ENCODE results near the gene FNDC11. TPM values are rescaled to one million over a fixed set of nuclear protein-coding genes. Genes with fewer than 3 reads are reported as not detected.

The FNDC11 gene
- total and polyA plus RNA-seq, 4 donors: 0.93 to 1.1 (median 1.0) TPM

DNA sequence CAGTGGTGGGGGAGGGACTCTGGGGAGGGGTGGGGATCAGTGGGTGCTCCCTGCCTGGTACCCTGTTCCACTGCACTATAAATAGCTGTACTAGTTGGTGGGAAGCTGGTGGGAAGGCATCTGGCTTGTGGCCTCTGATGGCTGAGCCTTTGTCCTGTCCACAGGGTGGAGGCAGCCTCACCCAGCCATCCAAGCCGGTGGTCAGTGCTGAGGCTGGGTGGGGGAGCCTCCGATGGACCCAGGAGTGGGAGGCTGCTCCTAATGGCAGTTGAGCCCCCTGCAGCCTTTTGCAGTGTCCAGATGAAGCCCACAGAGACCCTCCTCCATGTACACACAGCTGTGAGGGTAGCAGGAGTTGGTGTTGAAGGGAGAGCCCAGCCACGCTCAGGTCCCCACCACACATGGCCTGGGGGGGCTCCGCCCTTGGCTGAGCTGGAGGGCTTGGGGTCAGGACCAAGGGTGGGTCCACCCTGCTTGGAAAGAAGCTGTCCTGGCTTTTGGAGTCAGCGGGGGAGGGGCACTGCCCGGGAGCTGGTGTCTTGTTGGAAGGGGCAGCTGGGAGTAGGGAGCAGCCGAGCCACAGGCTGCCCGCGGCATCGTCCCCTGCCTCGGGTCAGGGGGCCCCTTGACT is 30.9 kb upstream of the FNDC11 start:
- Histone ChIP-seq H3K4me3 (ENCODE audit: low read depth, low read length) (no peak overlapping the region), H3K27me3 (ENCODE audit: control insufficient read depth, insufficient read depth, low read length) (no peaks in the 10 kb centered on the region), H3K36me3 (ENCODE audit: control insufficient read depth, insufficient read depth, low read length) (peaks cover 40% of the 10 kb centered on the region), H3K9me3 (ENCODE audit: control insufficient read depth, insufficient read depth, low read length) (no peaks in the 10 kb centered on the region), H3K27ac (ENCODE audit: low read depth, low read length) (no peak overlapping the region), H3K4me1 (ENCODE audit: control insufficient read depth, insufficient read depth, low read length) (peaks cover 41% of the 10 kb centered on the region)
- no peak for DNase-seq (ENCODE audit: low read depth in 4 of 6, low spot score in 6 of 6)
- WGBS (ENCODE audit: insufficient coverage): 91% methylated on average over 8 of the region's 11 CpGs

DNA sequence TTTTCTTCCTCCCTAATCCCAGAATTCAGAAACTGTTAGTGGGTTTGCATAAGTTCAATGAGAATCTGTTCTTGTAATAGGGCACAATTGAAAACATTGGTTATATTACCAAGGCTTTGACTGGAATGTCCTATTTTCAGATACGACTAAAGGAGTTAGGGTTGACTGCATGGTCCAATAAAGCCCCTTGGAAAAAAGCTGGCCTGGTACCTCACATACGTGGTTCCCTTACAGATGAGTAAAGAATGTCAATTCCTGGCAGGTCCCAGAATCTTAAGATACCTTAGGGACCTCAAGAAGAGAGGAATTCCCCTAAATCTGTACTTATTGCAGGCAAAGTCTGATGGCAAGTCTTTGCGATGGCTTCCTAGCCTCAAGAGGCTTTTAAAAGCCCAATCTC is 28.8 kb upstream of the FNDC11 start:
- no peak overlapping the region for H3K4me3 ChIP-seq (ENCODE audit: low read depth, low read length)
- 82% methylated on average over 2 of the region's 3 CpGs for WGBS (ENCODE audit: insufficient coverage)
- DNase-seq (ENCODE audit: low read depth in 4 of 6, low spot score in 6 of 6): no peak
- H3K27me3 ChIP-seq (ENCODE audit: control insufficient read depth, insufficient read depth, low read length): no peaks in the 10 kb centered on the region
- no peaks in the 10 kb centered on the region for H3K9me3 ChIP-seq (ENCODE audit: control insufficient read depth, insufficient read depth, low read length)
- peaks cover 43% of the 10 kb centered on the region for H3K36me3 ChIP-seq (ENCODE audit: control insufficient read depth, insufficient read depth, low read length)
- H3K4me1 ChIP-seq (ENCODE audit: control insufficient read depth, insufficient read depth, low read length): peaks cover 21% of the 10 kb centered on the region
- no peak overlapping the region for H3K27ac ChIP-seq (ENCODE audit: low read depth, low read length)

- WGBS (ENCODE audit: insufficient coverage): 33% methylated on average over 1 of the region's 2 CpGs
- no peaks in the 10 kb centered on the region for H3K9me3 ChIP-seq (ENCODE audit: control insufficient read depth, insufficient read depth, low read length)
These were observed 28.0 kb upstream of the FNDC11 start for GRCh38 chr20:63525971-63526370.

DNA sequence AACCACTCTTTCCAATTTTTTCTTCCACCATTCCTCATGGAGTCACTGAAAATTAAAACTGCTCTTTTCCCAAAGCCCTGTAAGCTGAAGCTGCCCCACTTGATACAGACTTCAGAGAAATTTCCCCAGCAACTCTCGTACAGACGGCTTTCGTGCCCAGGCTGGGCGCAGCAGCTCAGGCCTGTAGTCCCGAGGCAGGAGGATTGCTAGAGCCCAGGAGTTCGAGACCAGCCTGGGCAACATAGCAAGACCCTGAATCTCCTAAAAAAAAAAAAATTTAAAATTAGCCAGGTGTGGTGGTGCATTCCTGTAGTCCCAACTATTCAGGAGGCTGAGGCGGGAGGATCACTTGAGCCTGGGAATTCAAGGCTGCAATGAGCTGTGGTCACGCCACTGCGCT is 26.8 kb upstream of the FNDC11 start:
- no peak overlapping the region for H3K27ac ChIP-seq (ENCODE audit: low read depth, low read length)
- H3K4me1 ChIP-seq (ENCODE audit: control insufficient read depth, insufficient read depth, low read length): peaks cover 13% of the 10 kb centered on the region
- no peak for DNase-seq (ENCODE audit: low read depth in 4 of 6, low spot score in 6 of 6)
- H3K27me3 ChIP-seq (ENCODE audit: control insufficient read depth, insufficient read depth, low read length): no peaks in the 10 kb centered on the region
- H3K9me3 ChIP-seq (ENCODE audit: control insufficient read depth, insufficient read depth, low read length): no peaks in the 10 kb centered on the region
- no peak overlapping the region for H3K4me3 ChIP-seq (ENCODE audit: low read depth, low read length)
- WGBS (ENCODE audit: insufficient coverage): 90% methylated on average over 3 of the region's 9 CpGs
- H3K36me3 ChIP-seq (ENCODE audit: control insufficient read depth, insufficient read depth, low read length): peaks cover 36% of the 10 kb centered on the region

More at GRCh38 chr20:63525971-63526370, 28.0 kb upstream of the FNDC11 start:
- H3K4me3 ChIP-seq (ENCODE audit: low read depth, low read length): no peak overlapping the region
- no peak for DNase-seq (ENCODE audit: low read depth in 4 of 6, low spot score in 6 of 6)
- H3K27me3 ChIP-seq (ENCODE audit: control insufficient read depth, insufficient read depth, low read length): no peaks in the 10 kb centered on the region
- H3K4me1 ChIP-seq (ENCODE audit: control insufficient read depth, insufficient read depth, low read length): peaks cover 21% of the 10 kb centered on the region
- peaks cover 47% of the 10 kb centered on the region for H3K36me3 ChIP-seq (ENCODE audit: control insufficient read depth, insufficient read depth, low read length)
- H3K27ac ChIP-seq (ENCODE audit: low read depth, low read length): no peak overlapping the region

- no peaks in the 10 kb centered on the region for H3K9me3 ChIP-seq (ENCODE audit: control insufficient read depth, insufficient read depth, low read length)
- no peaks in the 10 kb centered on the region for H3K4me1 ChIP-seq (ENCODE audit: control insufficient read depth, insufficient read depth, low read length)
- WGBS (ENCODE audit: insufficient coverage): 84% methylated on average over 22 of the region's 27 CpGs
- no peak overlapping the region for H3K4me3 ChIP-seq (ENCODE audit: low read depth, low read length)
- H3K36me3 ChIP-seq (ENCODE audit: control insufficient read depth, insufficient read depth, low read length): peaks cover 21% of the 10 kb centered on the region
- H3K27me3 ChIP-seq (ENCODE audit: control insufficient read depth, insufficient read depth, low read length): no peaks in the 10 kb centered on the region
- H3K27ac ChIP-seq (ENCODE audit: low read depth, low read length): no peak overlapping the region
- DNase-seq (ENCODE audit: low read depth in 4 of 6, low spot score in 6 of 6): no peak
These were observed 24.6 kb upstream of the FNDC11 start for GRCh38 chr20:63529180-63529860.

DNA sequence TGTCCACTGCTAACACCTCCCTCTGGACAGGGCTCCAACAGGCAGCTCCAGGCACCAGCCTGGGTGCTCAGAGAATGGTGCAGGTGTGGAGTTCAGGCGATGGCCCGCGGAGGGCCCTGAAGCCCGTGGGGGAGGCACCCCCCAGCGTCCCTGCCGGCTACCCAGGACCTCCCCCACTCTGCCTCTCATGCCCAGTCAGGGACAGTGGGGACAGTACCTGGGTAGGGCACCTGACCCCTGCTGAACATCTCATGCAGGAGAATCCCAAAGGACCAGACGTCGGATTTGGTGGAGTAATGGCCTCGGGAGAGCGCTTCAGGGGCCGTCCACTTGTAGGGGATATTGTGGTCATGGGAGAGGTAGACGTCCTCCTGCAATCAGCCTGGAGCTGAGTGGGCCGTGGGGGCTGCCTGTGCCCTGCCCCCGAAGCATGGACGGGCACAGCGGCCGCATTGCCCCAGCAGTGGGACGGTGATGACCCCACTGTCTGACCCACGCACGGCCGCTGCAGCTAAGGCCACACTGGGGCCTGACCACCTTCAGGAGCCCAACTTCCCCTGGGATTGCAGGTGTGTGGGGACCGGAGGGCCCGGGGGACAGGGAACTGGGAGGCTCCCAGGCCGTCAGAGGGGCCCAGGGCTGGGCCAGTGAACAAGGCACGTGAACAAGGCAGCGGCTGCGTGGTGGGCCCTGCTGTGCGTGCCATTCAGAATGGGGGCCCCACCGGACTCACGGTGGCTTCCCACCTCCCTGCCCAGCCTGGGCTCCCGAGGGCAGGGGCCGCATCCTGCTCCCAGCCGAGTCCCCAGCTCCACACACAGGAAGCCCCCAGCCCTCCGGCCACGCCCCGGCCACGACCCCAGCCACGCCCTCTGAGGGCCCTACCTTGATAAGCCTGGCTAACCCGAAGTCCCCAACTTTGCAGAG is 23.8 kb upstream of the FNDC11 start:
- DNase-seq (ENCODE audit: low read depth in 4 of 6, low spot score in 6 of 6): no peak
- H3K36me3 ChIP-seq (ENCODE audit: control insufficient read depth, insufficient read depth, low read length): peaks cover 20% of the 10 kb centered on the region
- H3K27ac ChIP-seq (ENCODE audit: low read depth, low read length): no peak overlapping the region
- WGBS (ENCODE audit: insufficient coverage): 78% methylated on average over 36 of the region's 39 CpGs
- no peaks in the 10 kb centered on the region for H3K27me3 ChIP-seq (ENCODE audit: control insufficient read depth, insufficient read depth, low read length)
- no peak overlapping the region for H3K4me3 ChIP-seq (ENCODE audit: low read depth, low read length)
- no peaks in the 10 kb centered on the region for H3K9me3 ChIP-seq (ENCODE audit: control insufficient read depth, insufficient read depth, low read length)
- H3K4me1 ChIP-seq (ENCODE audit: control insufficient read depth, insufficient read depth, low read length): peaks cover 8% of the 10 kb centered on the region

GRCh38 chr20:63530788-63531160 is 23.2 kb upstream of the FNDC11 start:
- no peak for DNase-seq (ENCODE audit: low read depth in 4 of 6, low spot score in 6 of 6)
- H3K4me3 ChIP-seq (ENCODE audit: low read depth, low read length): no peak overlapping the region
- H3K27me3 ChIP-seq (ENCODE audit: control insufficient read depth, insufficient read depth, low read length): no peaks in the 10 kb centered on the region
- no peak overlapping the region for H3K27ac ChIP-seq (ENCODE audit: low read depth, low read length)
- WGBS (ENCODE audit: insufficient coverage): 83% methylated on average over 12 of the region's 14 CpGs
- H3K9me3 ChIP-seq (ENCODE audit: control insufficient read depth, insufficient read depth, low read length): no peaks in the 10 kb centered on the region
- peaks cover 20% of the 10 kb centered on the region for H3K36me3 ChIP-seq (ENCODE audit: control insufficient read depth, insufficient read depth, low read length)
- H3K4me1 ChIP-seq (ENCODE audit: control insufficient read depth, insufficient read depth, low read length): peaks cover 8% of the 10 kb centered on the region

DNA sequence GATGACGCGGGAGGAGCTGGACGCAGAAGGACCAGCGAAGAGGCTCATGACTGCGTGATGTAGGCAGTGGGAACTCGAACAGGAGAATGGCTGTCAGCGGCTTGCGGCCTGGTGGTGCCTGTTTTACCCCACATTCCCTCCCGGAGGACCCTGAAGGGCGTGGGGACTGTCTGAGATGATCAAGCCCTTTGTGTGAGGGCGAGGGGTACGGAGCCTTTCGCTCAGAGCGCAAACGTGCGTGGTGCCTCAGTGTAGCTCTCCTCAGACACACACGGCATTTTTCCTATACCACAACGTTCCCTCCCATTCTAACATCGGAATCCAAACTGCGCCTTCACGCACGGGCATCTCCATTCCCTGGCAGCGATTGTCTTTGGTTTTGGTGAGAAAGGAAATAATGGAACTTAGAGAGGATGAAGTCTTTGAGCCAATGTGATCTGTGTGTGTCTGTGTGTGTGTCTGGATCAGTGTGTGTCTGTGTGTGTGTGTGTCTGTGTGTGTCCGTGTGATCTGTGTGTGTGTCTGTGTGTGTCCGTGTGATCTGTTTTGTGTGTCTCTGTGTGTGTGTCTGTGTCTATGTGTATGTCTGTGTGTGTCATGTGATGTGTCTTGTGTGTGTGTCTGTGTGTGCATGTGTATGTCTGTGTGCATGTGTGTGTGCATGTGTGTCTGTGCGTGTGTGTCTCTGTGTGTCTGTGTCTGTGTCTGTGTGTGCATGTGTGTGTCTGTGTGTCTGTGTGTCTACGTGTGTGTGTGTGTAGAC is 22.1 kb upstream of the FNDC11 start:
- no peak overlapping the region for H3K4me3 ChIP-seq (ENCODE audit: low read depth, low read length)
- H3K27ac ChIP-seq (ENCODE audit: low read depth, low read length): no peak overlapping the region
- no peaks in the 10 kb centered on the region for H3K27me3 ChIP-seq (ENCODE audit: control insufficient read depth, insufficient read depth, low read length)
- DNase-seq (ENCODE audit: low read depth in 4 of 6, low spot score in 6 of 6): no peak
- whole genome bisulfite sequencing (ENCODE audit: insufficient coverage): 80% methylated on average over 20 of the region's 27 CpGs
- H3K9me3 ChIP-seq (ENCODE audit: control insufficient read depth, insufficient read depth, low read length): no peaks in the 10 kb centered on the region
- peaks cover 14% of the 10 kb centered on the region for H3K4me1 ChIP-seq (ENCODE audit: control insufficient read depth, insufficient read depth, low read length)
- peaks cover 20% of the 10 kb centered on the region for H3K36me3 ChIP-seq (ENCODE audit: control insufficient read depth, insufficient read depth, low read length)

DNA sequence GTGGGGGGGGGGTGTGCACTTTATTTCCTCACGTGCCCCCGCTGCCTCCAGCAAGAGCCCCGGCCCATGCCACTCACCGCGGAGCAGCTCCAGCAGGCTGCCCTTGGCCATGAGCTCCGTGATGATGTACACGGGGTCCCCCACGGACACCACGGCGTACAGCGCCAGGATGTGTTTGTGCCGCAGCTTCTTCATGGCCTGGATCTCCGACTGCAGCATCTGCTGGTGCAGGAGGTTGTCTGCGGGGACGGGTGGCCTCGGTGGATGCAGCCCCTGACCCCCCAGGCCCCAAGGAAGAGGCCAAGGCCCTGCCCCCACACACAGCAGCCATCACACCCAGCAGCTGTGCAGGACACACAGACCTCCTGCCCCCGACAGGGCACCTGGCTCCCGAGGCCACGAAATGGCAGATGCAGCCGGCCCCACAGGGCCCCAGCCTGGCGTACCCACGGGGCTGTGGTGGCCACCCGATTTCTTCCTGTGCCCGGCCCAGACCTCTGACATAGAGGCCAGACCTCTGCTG is 21.4 kb upstream of the FNDC11 start:
- H3K4me3 ChIP-seq (ENCODE audit: low read depth, low read length): no peak overlapping the region

More for the DNA sequence above, 21.4 kb upstream of the FNDC11 start:
- DNase-seq (ENCODE audit: low read depth in 4 of 6, low spot score in 6 of 6): no peak
- Histone ChIP-seq H3K27ac (ENCODE audit: low read depth, low read length) (no peak overlapping the region), H3K9me3 (ENCODE audit: control insufficient read depth, insufficient read depth, low read length) (no peaks in the 10 kb centered on the region), H3K4me1 (ENCODE audit: control insufficient read depth, insufficient read depth, low read length) (peaks cover 17% of the 10 kb centered on the region), H3K36me3 (ENCODE audit: control insufficient read depth, insufficient read depth, low read length) (peaks cover 20% of the 10 kb centered on the region), H3K27me3 (ENCODE audit: control insufficient read depth, insufficient read depth, low read length) (no peaks in the 10 kb centered on the region)
- 82% methylated on average over 23 of the region's 24 CpGs for WGBS (ENCODE audit: insufficient coverage)
